ENCODE results near the gene FERD3L.
"Not testable (repeated sequence)": the region's sequence is repeated elsewhere in the genome, so short reads cannot be mapped to it uniquely, and the experiment has no call there.

Gene FERD3L, protein sequence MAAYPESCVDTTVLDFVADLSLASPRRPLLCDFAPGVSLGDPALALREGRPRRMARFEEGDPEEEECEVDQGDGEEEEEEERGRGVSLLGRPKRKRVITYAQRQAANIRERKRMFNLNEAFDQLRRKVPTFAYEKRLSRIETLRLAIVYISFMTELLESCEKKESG

DNA sequence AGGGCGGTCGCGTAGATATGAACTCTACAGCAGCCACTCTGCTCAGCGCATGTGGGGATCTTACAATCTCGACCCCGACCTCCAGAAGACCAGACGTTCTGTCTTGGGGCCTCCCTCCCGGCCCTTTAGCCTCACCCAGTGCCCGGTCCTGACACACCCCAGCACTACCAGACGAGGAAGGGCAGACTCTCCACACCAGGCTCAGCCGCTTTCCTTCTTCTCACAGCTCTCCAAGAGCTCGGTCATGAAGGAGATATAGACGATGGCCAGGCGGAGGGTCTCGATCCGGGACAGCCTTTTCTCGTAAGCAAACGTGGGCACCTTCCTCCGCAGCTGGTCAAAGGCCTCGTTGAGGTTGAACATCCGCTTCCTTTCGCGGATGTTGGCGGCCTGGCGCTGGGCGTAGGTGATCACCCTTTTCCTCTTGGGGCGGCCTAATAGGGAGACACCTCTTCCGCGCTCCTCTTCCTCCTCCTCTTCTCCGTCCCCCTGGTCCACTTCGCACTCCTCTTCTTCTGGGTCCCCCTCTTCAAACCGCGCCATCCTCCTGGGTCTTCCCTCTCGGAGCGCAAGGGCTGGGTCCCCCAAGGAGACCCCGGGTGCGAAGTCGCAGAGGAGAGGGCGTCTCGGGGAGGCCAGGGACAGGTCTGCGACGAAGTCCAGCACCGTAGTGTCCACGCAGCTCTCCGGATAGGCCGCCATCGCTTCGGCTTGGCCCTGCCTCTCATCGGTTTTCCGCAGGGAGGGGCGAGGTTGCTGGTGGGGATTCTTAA lies at the start of gene FERD3L:
FERD3L (minus strand) TSS at position 761 of the 773 bp plus-strand sequence; CDS start at position 702, 59 bp downstream.
- DNase-seq = no peak

GRCh38 chr7:19194417-19194816 lies 49.2 kb upstream of the FERD3L start:
- DNase-seq = not testable (repeated sequence)

DNA sequence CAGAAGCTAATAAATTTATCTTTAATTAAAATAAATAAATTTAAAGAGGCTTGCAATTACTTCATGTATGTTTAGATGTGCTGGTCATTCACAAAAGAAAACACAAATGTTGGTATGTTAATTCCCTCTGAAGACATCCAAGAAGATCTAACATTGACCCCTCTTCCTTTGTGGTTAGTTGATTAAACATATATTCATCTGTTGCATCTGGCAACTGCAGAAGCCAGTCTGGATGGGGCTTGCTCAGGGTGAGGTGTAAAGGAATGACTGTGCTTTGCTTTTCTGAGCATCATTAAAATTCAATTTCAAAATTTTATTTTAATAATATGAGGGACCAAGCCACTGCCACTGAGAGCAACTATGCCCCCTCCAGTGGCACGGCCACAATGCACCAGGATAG lies 36.4 kb upstream of the FERD3L start:
- no peak for DNase-seq

GRCh38 chr7:19178595-19178994 lies 33.4 kb upstream of the FERD3L start:
- no peak for DNase-seq

DNA sequence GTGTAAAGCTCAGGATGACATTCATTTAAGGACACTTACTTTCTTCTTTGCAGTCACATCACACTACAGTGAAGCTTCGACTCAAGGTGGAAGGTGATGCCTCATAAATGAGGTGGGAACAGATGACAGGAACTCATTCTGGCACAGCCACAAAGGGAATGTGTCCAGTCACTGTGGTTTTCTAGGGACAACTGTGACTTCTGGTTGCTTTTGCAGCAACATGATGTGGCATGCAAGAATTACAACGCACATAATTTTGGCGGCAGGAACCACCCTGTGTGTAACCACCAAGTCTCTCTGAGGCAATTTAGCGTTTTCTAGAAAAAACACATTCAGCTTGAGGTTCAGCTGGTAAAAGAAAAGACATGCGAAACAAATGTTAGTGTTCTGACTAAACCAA lies 32.0 kb upstream of the FERD3L start:
- no peak for DNase-seq

- DNase-seq = no peak
Observed at GRCh38 chr7:19175241-19175640, 30.0 kb upstream of the FERD3L start.

- DNase-seq = no peak
Observed at GRCh38 chr7:19161671-19162070, 16.4 kb upstream of the FERD3L start.

DNA sequence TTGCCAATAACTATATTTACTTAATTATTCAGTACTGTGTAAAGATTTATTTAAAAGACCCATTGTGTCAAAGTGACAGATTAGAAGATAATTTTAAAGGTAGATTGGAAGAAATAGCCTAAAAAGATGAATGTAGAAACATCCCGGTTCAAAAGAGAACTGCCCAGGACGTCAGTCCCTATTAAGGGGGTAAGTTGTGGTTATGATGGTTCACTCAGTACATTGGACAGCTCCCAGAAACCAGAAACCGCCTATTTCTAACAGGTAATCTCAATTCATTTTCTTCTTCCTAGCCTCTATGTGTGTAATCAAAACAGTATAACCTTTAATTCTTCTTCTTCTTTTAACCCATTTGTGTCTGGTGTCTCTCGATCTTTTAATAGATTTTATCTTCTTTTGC lies 1.5 kb upstream of the FERD3L start:
- no peak for DNase-seq

- DNase-seq = no peak
Observed at GRCh38 chr7:19145434-19146115, 354 bp upstream of the FERD3L start.

DNA sequence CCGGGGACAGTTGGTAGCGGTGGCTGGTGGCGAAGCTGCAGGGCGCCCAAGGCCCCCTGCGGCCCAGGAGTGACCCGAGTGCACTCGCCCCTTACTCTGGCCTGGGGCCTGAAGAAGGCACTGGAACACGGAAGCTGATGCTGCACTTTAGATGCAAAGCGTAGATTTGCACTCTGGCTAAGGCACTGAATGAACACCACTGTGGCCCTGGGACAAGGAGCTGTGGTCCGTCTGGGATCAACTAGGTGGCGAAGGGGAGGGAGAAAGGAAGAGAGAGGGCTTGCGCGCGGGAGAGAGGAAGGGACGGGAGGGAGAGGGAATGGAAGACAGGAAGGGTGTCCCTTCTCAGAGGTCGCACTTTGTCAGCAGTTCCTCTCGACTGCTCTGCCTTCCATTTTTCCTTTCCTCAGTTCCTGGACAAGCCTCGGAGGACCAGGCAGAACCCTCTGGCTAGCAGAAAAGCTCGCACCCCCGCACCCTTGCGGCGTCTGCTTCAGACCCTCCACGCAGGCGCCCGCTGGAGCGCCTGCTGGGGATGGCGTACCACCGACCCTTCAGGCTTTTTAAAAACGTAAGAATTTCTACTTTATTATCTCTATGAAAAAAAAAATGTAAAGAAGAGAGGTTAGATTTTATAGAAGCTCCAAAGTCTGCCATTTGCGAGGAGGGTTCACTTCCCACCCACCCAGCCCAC lies 1.2 kb downstream of the FERD3L start:
- no peak for DNase-seq

GRCh38 chr7:19139706-19140327 lies 5.4 kb downstream of the FERD3L start:
- no peak for DNase-seq

DNA sequence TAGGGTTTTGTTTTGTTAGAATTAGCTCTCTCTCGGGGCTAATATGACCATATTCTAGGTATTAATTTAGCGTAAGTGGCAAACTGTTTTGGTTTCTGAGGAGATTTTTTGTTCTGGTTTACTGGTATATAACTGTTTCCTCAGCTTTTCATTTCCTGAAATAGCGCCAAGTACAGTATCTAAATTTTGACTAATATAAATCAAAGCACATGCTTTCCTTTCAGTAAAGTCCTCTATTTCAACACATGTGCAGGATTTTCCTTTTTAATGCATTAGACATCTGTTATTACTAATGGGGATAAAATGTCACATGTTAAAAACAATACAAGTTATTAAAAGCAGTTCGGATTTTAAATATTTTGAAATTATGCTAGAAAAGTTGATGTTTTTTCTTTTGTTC lies 11.3 kb downstream of the FERD3L start:
- no peak for DNase-seq

GRCh38 chr7:19133390-19133789 lies 11.8 kb downstream of the FERD3L start:
- DNase-seq = no peak

GRCh38 chr7:19128856-19129255 lies 16.4 kb downstream of the FERD3L start:
- no peak for DNase-seq

DNA sequence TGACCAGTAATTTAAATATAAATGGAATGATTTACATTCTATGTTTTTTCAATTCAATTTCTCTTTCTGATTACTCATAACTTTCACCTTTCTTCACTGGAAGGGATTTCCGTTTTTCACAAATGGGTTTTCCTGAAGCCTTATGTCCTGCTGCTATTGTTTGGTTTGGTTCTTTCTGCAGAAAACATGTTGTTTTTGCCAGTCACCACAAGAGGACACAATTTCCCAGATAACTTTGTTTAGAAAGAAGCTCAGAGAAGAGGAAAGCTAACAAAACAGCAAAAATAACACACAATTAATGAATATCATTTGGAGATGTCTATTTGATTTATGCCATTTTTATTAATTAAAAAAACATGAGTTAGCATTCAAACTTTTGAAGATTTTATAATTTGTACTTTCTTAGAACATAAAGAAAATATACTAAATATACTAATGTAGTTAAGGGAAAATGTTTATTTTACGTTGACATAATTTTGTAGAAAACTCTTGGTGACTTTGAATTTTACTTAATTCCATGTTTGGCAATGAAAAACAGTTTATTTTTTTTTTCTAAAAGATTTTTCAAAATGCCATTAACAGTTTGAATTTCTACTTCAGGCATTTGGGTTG lies 23.1 kb downstream of the FERD3L start:
- no peak for DNase-seq

GRCh38 chr7:19119870-19120486 lies 25.2 kb downstream of the FERD3L start:
- DNase-seq = no peak

- no peak for DNase-seq
Observed at GRCh38 chr7:19119372-19119771, 25.8 kb downstream of the FERD3L start.

DNA sequence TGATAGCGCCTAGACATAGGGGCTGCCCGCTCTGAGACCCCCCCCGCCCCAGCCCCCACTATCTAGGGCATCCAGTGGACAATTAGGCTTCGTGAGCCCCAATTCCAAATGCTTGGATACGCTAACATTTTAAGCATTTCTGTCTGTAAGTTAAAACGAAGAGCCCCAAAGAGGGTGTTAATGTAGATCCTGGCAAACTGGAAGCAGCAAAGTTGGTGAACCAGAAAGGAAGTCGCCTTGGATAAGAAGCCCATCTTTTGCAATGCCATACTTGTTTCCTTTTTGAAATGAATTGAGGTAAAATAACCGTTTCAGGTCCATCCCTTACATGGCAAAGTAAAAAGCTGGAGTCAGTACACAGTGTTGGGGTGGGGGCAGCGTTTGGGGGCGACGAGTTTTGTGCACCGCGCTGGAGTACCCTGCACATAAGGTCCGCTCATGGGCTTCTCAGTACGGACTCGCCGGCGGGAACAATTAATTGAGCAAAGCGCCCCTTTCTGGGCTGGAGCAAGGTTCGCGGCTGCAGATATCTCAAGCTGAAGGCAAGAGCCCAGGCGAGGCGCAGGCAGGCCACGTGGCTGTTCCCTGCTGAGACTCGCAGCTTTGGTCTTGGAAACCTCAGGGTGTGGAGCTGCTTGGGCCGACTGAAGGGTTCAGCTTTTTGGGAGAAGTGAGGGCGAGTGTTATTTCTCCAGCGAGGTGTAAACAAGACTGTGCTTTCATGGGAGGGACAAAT lies 26.4 kb downstream of the FERD3L start:
- DNase-seq = no peak

DNA sequence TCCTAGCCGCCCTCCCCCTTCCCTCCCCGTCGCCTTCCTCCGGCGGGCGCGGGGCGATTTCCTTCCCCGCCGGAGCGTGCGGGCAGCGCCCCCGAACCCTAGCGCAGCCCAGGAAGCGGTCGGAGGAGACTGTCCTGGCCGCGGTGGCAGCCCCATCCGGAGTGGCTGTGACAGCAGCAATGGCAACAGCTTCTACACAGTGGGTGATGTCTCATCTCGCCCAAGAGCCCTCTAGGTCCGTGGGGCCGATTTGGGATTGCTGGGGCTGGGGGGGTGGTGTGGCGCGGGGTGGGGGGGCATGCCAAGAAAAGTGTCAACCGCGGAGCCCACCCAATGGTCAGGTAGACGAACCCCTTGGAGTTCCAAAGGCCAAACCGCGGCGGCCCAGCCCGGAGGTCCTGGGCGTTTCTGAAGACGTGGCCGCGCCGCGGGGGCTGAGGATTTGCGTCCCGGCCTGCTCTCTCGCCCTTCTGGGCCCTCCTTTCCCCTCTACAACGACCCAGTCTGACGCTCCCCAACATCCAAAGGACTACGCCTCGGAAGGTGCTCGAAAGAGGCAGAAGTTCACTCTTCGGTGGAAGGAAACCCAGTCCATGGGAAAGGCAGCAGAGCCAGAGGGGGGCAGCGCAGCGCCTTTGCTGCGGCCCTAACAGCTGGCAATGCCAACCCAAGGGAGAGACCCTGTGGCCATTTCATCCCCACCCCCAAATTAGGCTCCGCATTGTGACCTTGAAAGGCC lies 27.2 kb downstream of the FERD3L start:
- no peak for DNase-seq

DNA sequence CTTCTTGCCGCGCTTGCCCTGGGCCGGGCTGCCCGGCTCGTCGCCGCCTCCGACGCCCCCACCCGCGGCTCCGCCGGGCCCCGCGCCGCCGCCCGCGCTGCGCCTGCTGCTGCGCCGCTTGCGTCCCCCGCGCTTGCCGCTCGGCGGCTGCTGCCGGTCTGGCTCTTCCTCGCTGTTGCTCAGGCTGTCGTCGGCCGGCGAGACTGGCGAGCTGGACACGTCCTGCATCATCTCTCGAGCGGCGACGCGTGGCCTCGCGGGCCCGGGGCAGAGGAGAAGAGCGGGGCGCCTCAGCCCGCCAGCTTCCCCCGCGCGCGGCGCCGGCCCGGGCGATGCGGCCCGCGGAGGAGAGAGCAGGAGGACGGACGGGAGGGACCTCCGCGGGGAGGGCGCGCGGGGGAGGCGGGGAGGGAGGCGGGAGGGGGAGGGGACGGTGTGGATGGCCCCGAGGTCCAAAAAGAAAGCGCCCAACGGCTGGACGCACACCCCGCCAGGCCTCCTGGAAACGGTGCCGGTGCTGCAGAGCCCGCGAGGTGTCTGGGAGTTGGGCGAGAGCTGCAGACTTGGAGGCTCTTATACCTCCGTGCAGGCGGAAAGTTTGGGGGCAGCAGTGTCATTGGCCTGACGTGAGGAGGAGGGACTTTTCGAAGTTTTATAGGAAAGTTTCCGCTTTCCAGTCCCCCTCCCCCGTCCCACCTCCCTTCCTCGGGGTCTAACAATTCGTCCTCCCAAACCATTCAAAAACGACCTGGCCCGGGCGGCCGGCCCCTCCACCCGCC lies 27.9 kb downstream of the FERD3L start, which contains the start of gene TWIST1:
TWIST1 (minus strand) TSS at position 546 of the 779 bp plus-strand sequence; CDS start at position 231, 315 bp downstream.
- DNase-seq = no peak
